Osteoblast (primary cell): ENCODE measurements around the gene DNAH8. TPM values are rescaled to one million over a fixed set of nuclear protein-coding genes. Genes with fewer than 3 reads are reported as not detected.
"Not testable (repeated sequence)": the region's sequence is repeated elsewhere in the genome, so short reads cannot be mapped to it uniquely, and the experiment has no call there.

Source experiments
- DNase-seq: peaks from one replicate; pipeline ENCODE4 v3.0.0; 2011; ENCODE audit warnings: low spot score, mixed read lengths; ENCODE audit not compliant: insufficient read length; ENCODE audit errors: missing footprints
- H2AFZ ChIP-seq: 2 replicates; pipeline ENCODE4 v1.6.0; 2011; ENCODE audit warnings: mild to moderate bottlenecking, low read length
- H3K27ac ChIP-seq: 2 replicates; pipeline ENCODE4 v1.5.1; 2011; ENCODE audit warnings: mild to moderate bottlenecking, low read depth, low read length, moderate library complexity
- H3K27me3 ChIP-seq: 2 replicates; pipeline ENCODE4 v1.6.0; 2012; ENCODE audit warnings: mild to moderate bottlenecking, control low read depth, inconsistent platforms, low read length, moderate library complexity; ENCODE audit not compliant: insufficient read depth
- H3K36me3 ChIP-seq: 2 replicates; pipeline ENCODE4 v1.5.1; 2011; ENCODE audit warnings: mild to moderate bottlenecking, low read length, control low read depth, moderate library complexity; ENCODE audit not compliant: insufficient read depth
- H3K4me1 ChIP-seq: 2 replicates; pipeline ENCODE4 v1.5.1; 2011; ENCODE audit warnings: mild to moderate bottlenecking, low read length, control low read depth, moderate library complexity; ENCODE audit not compliant: insufficient read depth
- H3K4me2 ChIP-seq: 2 replicates; pipeline ENCODE4 v1.6.0; 2011; ENCODE audit warnings: mild to moderate bottlenecking, low read length; ENCODE audit not compliant: insufficient read depth
- H3K4me3 ChIP-seq: fragments of 200-600 bp; sonication (generic); 3 replicates; pipeline ENCODE4 v1.5.1; 2012; ENCODE audit warnings: mild to moderate bottlenecking, low read length, inconsistent platforms; ENCODE audit not compliant: insufficient read depth
- H3K79me2 ChIP-seq: 2 replicates; pipeline ENCODE4 v1.6.0; 2012; ENCODE audit warnings: mild to moderate bottlenecking, low read length, control low read depth, inconsistent platforms; ENCODE audit not compliant: insufficient read depth
- H3K9me3 ChIP-seq: 2 replicates; pipeline ENCODE4 v1.5.1; 2011; ENCODE audit warnings: low read depth, low read length, control low read depth
- H4K20me1 ChIP-seq: 2 replicates; pipeline ENCODE4 v1.6.0; 2012; ENCODE audit warnings: mild to moderate bottlenecking, low read length, control low read depth; ENCODE audit not compliant: insufficient read depth
- CTCF ChIP-seq: IDR thresholded peaks from 2 replicates; pipeline ENCODE4 v1.5.1; 2011; ENCODE audit warnings: mild to moderate bottlenecking, low read depth, low read length, moderate library complexity; ENCODE audit errors: extremely low read depth
- total RNA-seq: library from RNA; depleted of rRNA; stranded (reverse); fragments of >200 nt; gene quantifications from 2 replicates; pipeline ENCODE4 v1.2.3, GENCODE V29; 2012

The DNAH8 gene
- total RNA-seq, 1 donor: 0.36 TPM

- Histone ChIP-seq H3K4me1 (no peaks in the 10 kb centered on the region), H3K36me3 (no peaks in the 10 kb centered on the region), H3K27me3 (no peaks in the 10 kb centered on the region), H4K20me1 (no peaks in the 10 kb centered on the region), H2AFZ (no peak overlapping the region), H3K9me3 (no peaks in the 10 kb centered on the region), H3K4me2 (no peak overlapping the region), H3K27ac (no peak overlapping the region), H3K79me2 (no peaks in the 10 kb centered on the region), H3K4me3 (no peak overlapping the region)
- TF ChIP-seq CTCF: no peak
- DNase-seq: no peak
These were observed 195.1 kb downstream of the DNAH8 start for GRCh38 chr6:38910207-38910606.

- Histone ChIP-seq H3K4me1 (no peaks in the 10 kb centered on the region), H3K27ac (no peak overlapping the region), H3K4me3 (no peak overlapping the region), H3K27me3 (no peaks in the 10 kb centered on the region), H2AFZ (no peak overlapping the region), H3K4me2 (no peak overlapping the region), H3K9me3 (no peaks in the 10 kb centered on the region), H3K36me3 (no peaks in the 10 kb centered on the region), H3K79me2 (no peaks in the 10 kb centered on the region), H4K20me1 (no peaks in the 10 kb centered on the region)
- DNase-seq: no peak
- no peak for TF ChIP-seq CTCF
These were observed 197.3 kb downstream of the DNAH8 start for GRCh38 chr6:38912378-38912777.

- Histone ChIP-seq H3K36me3 (no peaks in the 10 kb centered on the region), H3K27me3 (no peaks in the 10 kb centered on the region), H3K4me1 (no peaks in the 10 kb centered on the region), H2AFZ (no peak overlapping the region), H3K4me2 (no peak overlapping the region), H3K79me2 (no peaks in the 10 kb centered on the region), H3K27ac (no peak overlapping the region), H3K4me3 (no peak overlapping the region), H3K9me3 (no peaks in the 10 kb centered on the region), H4K20me1 (no peaks in the 10 kb centered on the region)
- TF ChIP-seq CTCF: no peak
- DNase-seq: no peak
These were observed 200.3 kb downstream of the DNAH8 start for GRCh38 chr6:38915205-38915925.

GRCh38 chr6:38921540-38921939, 206.4 kb downstream of the DNAH8 start:
- not testable (repeated sequence) for H3K79me2 ChIP-seq, H4K20me1 ChIP-seq, H2AFZ ChIP-seq, H3K27ac ChIP-seq, DNase-seq, H3K9me3 ChIP-seq, H3K36me3 ChIP-seq, H3K4me2 ChIP-seq, H3K4me1 ChIP-seq, H3K27me3 ChIP-seq, H3K4me3 ChIP-seq
